A549 treated with RU486 at 1 μM for 4 hours (cell line): ENCODE measurements around the gene IDUA. TPM values are rescaled to one million over a fixed set of nuclear protein-coding genes. Genes with fewer than 3 reads are reported as not detected.

Experiments used
- total RNA-seq: library from RNA; stranded (reverse); fragments of 200-300 nt; extraction: Qiagen RNA extraction; gene quantifications from 5 replicates; pipeline ENCODE4 v1.2.3, GENCODE V29; 2022; ENCODE audit warnings: low read depth

The IDUA gene
- total RNA-seq: 7.7 to 16.8 TPM (median 12.3 TPM) in 5 replicates

GRCh38 chr4:986879-987623 lies at the start of gene IDUA:
Gene IDUA, plus strand, starts transcription at chr4:987044. Its CDS starts 41 bp downstream, at chr4:987085.

GRCh38 chr4:973431-974397 lies 13.1 kb upstream of the IDUA start, which contains the start of gene DGKQ:
Gene DGKQ, minus strand, starts transcription at chr4:973569. Its CDS starts 87 bp downstream, at chr4:973482.

GRCh38 chr4:993111-994029 lies 6.5 kb downstream of the IDUA start, which contains the start of gene SLC26A1:
Gene SLC26A1, minus strand, starts transcription at chr4:993404. Its CDS starts 1,701 bp downstream, at chr4:991703.

GRCh38 chr4:1011022-1011665 lies 24.3 kb downstream of the IDUA start, which contains the start of gene FGFRL1:
Gene FGFRL1, plus strand, starts transcription at chr4:1011626. Its CDS starts 860 bp downstream, at chr4:1012486.

Other genes with a start within 250 kb of the IDUA start
- gene CPLX1, start 160.9 kb upstream of the IDUA start, total RNA-seq: 0.47 to 0.70 TPM (median 0.51 TPM) in 5 replicates
- 31.9 to 52.0 TPM (median 45.8 TPM) in 5 replicates for gene GAK, start 54.7 kb upstream of the IDUA start, total RNA-seq
- 8.6 to 10.0 TPM (median 9.0 TPM) in 5 replicates for gene TMEM175, start 54.6 kb upstream of the IDUA start, total RNA-seq
- gene DGKQ, start 13.5 kb upstream of the IDUA start, total RNA-seq: 4.0 to 7.9 TPM (median 6.9 TPM) in 5 replicates
- 0.20 to 0.91 TPM (median 0.26 TPM) in 5 replicates for gene SLC26A1, start 6.4 kb downstream of the IDUA start, total RNA-seq
- 14.1 to 24.8 TPM (median 24.6 TPM) in 5 replicates for gene FGFRL1, start 24.6 kb downstream of the IDUA start, total RNA-seq
- 1.8 to 4.3 TPM (median 2.7 TPM) in 5 replicates for gene RNF212, start 126.5 kb downstream of the IDUA start, total RNA-seq
- 0.20 to 0.58 TPM (median 0.26 TPM) in 5 replicates for gene SPON2, start 185.5 kb downstream of the IDUA start, total RNA-seq